Measurements from ENCODE around the gene PLRG1. TPM values are rescaled to one million over a fixed set of nuclear protein-coding genes. Genes with fewer than 3 reads are reported as not detected.

PLRG1 gene
- total RNA-seq, 2 experiments from 2014 or later: 41.7 to 104 TPM

DNA sequence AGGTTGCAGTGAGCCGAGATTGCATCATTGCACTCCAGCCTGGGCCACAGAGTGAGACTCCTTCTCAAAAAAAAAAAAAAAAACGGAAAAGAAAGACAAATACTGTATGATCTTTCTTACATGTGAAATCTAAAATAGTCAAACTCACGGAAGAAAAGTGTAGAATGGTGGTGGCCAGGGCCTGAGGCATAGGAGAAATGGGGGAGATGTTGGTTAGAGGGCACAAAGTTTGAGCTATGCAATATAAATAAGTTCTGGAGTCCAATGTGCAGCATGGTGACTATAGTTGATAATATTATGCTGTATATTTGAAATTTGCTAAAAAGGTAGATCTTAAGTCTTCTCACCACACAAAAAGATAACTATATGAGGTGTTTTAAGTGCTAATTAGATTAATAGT is 41.7 kb upstream of the PLRG1 start:
- Histone ChIP-seq H3K9me3 (ENCODE audit: low read length) (no peaks in the 10 kb centered on the region), H3K9me2 (ENCODE audit: insufficient read depth, low read length) (no peaks in the 10 kb centered on the region), H3K4me1 (ENCODE audit: insufficient read depth, low read length, poor library complexity, severe bottlenecking) (no peaks in the 10 kb centered on the region), H3K27ac (ENCODE audit: low read depth, low read length, poor library complexity, severe bottlenecking) (no peak overlapping the region), H3K36me3 (ENCODE audit: insufficient read depth, low read length) (no peaks in the 10 kb centered on the region), H3K4me2 (ENCODE audit: low read length) (no peak overlapping the region), H4K20me1 (ENCODE audit: insufficient read depth, low read length) (no peaks in the 10 kb centered on the region), H3K4me3 (ENCODE audit: low read depth, low read length, poor library complexity, severe bottlenecking) (no peak overlapping the region), H2AFZ (ENCODE audit: low read length) (no peak overlapping the region), H3K79me2 (ENCODE audit: insufficient read depth, low read depth, low read length) (no peaks in the 10 kb centered on the region)
- ChIA-PET CTCF (ENCODE audit: unreplicated experiment) (no interaction called here), POLR2A (interaction anchor here (0.7 kb wide), 1 partner anchor 23 kb away, joined by 4 read pairs; no protein-coding TSS in a partner anchor)
- TF ChIP-seq EZH2phosphoT487 (IDR thresholded peaks at IDR 0.05; ENCODE audit: borderline replicate concordance, low read depth, low read length): no peak
- TF ChIP-seq, protein P1, sequence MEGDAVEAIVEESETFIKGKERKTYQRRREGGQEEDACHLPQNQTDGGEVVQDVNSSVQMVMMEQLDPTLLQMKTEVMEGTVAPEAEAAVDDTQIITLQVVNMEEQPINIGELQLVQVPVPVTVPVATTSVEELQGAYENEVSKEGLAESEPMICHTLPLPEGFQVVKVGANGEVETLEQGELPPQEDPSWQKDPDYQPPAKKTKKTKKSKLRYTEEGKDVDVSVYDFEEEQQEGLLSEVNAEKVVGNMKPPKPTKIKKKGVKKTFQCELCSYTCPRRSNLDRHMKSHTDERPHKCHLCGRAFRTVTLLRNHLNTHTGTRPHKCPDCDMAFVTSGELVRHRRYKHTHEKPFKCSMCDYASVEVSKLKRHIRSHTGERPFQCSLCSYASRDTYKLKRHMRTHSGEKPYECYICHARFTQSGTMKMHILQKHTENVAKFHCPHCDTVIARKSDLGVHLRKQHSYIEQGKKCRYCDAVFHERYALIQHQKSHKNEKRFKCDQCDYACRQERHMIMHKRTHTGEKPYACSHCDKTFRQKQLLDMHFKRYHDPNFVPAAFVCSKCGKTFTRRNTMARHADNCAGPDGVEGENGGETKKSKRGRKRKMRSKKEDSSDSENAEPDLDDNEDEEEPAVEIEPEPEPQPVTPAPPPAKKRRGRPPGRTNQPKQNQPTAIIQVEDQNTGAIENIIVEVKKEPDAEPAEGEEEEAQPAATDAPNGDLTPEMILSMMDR (conservative IDR thresholded peaks at IDR 0.05; ENCODE audit: low read length): no peak
- intact Hi-C loops (cut with micrococcal nuclease; ENCODE audit: unreplicated experiment): no loop called here
- no TSS peak for BruUV-seq (replicated peaks)
- no peak for DNase-seq (ENCODE audit: low spot score)

DNA sequence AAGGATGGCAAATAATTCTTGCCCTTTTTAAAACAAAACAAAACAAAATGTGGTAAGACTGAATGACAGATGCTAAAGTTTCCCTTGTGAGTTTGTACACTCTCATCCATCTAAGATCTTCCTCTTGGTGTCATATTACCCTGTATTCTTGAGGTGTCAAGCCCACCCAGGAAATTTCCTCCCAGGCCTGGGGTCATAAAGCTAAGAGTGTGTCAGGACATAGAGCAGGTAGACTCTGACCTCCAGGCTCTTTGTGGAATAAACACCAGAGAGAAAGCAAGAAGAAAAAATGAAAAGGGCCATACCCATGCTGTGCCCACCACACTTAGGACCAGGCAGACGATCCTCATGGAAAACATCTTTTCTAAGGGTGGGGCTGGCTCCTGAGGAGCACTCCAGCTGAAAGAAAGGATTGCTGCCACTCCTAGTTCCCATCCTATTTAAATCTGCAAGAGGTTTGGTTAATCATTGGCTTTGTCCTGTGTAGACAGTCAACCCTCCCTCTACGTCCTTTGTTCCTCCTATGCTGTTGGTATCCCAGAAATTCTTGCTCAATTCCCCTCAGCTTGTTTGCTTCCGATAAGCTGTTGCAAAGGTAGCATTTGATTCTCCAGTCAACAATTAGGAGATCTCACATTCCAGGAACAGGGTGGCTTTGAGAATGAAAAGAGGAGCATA is 40.3 kb upstream of the PLRG1 start, which contains the start of gene FGA:
Gene FGA, minus strand, starts transcription at position 414 of the 678 bp plus-strand sequence. Its CDS starts 55 bp downstream, at position 359.
- POLR2A ChIA-PET: no interaction called here
- Histone ChIP-seq H3K36me3 (ENCODE audit: insufficient read depth, low read length) (no peaks in the 10 kb centered on the region), H3K9me2 (ENCODE audit: insufficient read depth, low read length) (no peaks in the 10 kb centered on the region), H3K4me1 (ENCODE audit: insufficient read depth, low read length, poor library complexity, severe bottlenecking) (no peaks in the 10 kb centered on the region), H3K27ac (ENCODE audit: low read depth, low read length, poor library complexity, severe bottlenecking) (no peak within 1 kb of the TSS), H3K79me2 (ENCODE audit: insufficient read depth, low read depth, low read length) (no peaks in the 10 kb centered on the region), H2AFZ (ENCODE audit: low read length) (no peak within 1 kb of the TSS), H3K4me3 (ENCODE audit: low read depth, low read length, poor library complexity, severe bottlenecking) (no peak within 1 kb of the TSS), H3K9me3 (ENCODE audit: low read length) (no peaks in the 10 kb centered on the region), H4K20me1 (ENCODE audit: insufficient read depth, low read length) (no peaks in the 10 kb centered on the region), H3K4me2 (ENCODE audit: low read length) (no peak within 1 kb of the TSS)
- TF ChIP-seq, protein P1 (conservative IDR thresholded peaks at IDR 0.05; ENCODE audit: low read length): no peak
- no peak for TF ChIP-seq EZH2phosphoT487 (IDR thresholded peaks at IDR 0.05; ENCODE audit: borderline replicate concordance, low read depth, low read length)
- BruUV-seq (replicated peaks): no TSS peak
- intact Hi-C loops (cut with micrococcal nuclease; ENCODE audit: unreplicated experiment): no loop called here
- DNase-seq (ENCODE audit: low spot score): no peak
- CTCF ChIA-PET (ENCODE audit: unreplicated experiment): no interaction called here

Measured in OCI-LY7 (cell line).